ENCODE data around the gene DDR1.
"Not testable (repeated sequence)": the region's sequence is repeated elsewhere in the genome, so short reads cannot be mapped to it uniquely, and the experiment has no call there.

DDR1 gene

DNA sequence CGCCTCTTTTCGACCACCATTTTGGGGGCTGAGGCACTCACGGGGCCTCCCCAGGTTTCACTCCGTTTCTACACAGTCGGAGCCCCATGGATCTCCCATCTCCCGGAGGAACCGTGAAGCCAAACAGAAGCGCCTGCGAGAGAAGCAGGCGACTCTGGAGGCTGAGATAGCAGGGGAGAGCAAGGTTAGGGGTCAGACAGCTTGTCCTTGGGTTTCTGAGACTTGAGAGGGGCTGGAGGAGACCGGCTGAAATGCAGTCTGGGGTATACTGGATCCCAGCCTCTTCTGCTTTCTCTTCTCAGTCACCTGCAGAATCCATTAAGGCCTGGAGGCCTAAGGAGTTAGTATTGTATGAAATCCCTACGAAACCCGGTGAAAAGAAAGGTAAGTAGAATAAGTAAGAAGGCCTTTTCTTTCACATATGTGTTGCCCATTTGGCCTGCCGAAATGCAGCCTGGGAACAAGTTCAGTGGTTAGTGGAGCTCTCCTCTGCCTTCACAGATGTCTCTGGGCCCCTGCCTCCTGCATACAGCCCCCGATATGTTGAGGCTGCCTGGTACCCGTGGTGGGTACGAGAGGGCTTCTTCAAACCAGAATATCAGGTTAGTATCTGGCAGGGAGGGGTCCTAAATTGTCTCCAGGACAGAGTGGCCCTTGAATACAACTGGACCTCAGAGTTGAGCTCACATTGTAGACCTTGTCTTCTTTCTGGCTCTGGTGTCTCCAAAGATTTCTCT lies 30.7 kb downstream of the DDR1 start:
- DNase-seq = peak in 13 of 56 donors; percentile 10 to 58 (median 33)

DNA sequence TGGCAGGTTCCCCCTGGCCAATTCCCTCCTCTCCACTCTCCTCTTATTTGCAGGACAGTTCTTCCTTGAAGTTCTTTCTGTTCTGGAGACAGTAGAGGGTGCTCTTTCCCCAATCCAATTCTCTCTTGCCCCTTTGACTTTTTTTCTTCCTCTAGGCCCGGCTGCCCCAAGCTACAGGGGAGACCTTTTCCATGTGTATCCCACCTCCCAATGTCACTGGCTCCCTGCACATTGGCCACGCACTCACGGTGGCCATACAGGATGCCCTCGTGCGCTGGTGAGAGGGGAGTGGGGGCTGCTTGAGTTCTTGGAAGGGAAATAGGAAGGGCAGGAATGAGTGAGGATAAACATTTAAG lies 31.2 kb downstream of the DDR1 start:
- peak in 34 of 56 donors; percentile 3 to 59 (median 26) for DNase-seq

DNA sequence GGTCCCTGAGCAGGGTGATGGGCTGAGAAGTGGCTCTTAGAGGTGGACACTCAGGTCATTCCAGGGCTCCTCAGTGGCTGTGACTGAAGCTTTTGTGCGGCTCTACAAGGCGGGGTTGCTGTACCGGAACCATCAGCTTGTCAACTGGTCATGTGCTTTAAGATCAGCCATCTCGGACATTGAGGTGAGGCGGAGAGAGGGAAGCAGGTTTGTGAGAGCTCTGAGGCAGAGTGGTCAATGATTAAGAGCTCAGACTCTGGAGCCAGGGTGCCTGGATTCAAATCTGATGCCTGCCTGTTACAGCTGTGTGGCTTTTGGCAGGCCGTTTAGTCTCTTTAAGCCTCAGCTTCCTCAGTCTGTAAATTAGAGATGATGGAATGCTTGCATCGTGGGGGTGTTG lies 32.7 kb downstream of the DDR1 start:
- no peak for DNase-seq

DNA sequence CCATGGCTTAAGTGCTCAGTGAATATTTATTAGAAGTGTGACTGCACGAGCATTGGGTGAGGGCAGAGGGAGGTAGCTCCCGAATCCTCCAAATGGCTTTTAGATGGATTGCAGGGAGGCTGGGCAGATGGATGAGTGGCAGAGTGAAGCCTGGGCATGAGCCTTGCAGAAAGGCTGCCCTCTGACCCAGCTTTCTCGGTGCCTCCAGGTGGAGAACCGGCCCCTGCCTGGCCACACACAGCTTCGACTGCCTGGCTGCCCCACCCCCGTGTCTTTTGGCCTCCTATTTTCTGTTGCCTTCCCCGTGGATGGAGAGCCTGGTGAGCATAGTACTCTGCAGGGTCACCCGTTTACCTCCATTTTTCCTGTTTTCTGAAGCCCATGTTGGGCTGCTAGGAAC lies 33.2 kb downstream of the DDR1 start:
- no peak for DNase-seq

DNA sequence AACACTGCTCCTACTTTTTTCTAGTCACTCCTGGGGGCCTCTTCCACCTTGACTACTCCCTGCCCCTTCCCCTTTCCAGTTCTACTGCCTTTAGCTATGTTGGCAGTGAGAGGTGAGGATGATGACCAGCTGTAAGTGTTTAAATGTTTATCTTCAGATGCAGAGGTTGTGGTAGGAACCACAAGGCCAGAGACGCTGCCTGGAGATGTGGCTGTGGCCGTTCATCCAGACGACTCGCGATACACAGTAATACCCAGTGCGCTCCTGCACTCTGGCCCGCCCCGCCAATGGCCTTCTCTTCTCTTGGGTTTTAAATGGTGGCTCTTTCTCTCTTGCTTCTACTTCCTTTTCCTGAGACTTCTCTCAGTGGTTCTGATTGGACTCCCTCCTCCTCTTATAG lies 34.4 kb downstream of the DDR1 start:
- no peak for DNase-seq

DNA sequence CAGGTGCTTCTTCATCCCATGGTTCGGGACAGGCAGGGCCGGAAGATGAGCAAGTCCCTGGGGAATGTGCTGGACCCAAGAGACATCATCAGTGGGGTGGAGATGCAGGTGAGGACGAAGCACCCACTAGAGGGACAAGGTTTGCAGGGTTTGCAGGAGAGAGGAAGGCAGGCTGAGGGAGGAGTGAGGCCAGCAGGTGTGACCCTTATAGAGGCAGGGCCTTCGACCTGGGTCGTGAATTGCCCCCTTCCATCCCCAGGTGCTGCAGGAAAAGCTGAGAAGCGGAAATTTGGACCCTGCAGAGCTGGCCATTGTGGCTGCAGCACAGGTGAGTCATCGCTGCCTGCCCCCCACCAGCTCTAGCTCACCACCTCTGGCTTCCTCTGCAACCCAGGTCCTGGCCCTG lies 38.1 kb downstream of the DDR1 start:
- no peak for DNase-seq

DNA sequence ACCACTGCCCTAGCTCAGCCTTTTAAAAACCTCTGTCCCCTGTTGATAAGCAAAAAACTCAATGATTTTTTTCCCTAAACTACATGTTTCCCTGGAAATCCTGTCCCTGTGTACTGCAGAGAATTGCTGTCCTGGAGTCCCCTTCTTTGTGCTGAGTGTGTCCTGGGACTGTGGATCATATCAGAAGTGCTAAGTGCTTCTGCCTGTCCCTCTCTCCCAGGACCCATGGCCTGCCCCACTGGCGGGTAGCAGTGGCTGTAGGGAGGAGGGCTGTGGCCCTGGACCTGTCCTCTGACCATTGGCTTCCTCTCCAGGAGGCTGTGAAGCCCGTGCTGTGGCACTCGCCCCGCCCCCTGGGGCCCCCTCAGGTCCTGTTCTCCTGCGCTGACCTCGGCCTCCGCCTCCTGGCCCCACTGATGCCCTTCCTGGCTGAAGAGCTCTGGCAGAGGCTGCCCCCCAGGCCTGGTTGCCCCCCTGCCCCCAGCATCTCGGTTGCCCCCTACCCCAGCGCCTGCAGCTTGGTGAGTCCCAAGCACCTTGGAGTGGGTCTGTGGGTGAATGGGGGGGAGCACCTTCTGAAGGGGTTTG lies 39.8 kb downstream of the DDR1 start:
- not testable (repeated sequence) for DNase-seq

DNA sequence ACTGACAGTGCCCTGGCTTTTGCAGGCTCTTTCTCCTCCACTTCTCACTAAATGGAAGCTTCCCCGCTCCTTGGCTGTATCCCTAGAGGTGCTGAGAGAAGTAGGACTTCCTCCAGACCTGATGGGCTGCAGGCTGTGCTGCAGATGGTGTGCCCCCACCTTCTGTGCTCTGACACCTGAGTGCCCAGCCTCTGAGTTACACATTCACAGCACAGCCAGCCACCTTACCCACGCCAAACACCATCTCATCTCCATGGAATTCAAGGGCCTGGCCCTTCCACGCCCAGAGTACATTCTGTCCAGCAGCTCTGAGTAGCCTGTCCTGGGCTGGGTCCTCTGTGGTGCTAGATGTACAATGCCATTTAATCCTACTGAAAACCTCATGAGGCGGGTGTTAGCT lies 42.3 kb downstream of the DDR1 start:
- DNase-seq = no peak

DNA sequence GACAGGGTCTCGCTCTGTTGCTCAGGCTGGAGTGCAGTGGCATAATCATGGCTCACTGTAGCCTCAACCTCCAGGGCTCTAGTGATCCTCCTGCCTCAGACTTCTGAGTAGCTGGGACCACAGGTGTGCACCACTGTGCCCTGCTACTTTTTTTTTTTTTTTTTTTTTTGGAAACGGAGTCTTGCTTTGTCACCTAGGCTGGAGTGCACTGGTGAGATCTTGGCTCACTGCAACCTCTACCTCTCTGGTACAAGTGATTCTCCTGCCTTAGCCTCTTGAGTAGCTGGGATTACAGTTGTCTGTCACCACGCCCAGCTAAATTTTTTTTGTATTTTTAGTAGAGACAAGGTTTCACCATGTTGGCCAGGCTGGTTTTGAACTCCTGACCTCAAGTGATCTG lies 42.8 kb downstream of the DDR1 start:
- DNase-seq = not testable (repeated sequence)

DNA sequence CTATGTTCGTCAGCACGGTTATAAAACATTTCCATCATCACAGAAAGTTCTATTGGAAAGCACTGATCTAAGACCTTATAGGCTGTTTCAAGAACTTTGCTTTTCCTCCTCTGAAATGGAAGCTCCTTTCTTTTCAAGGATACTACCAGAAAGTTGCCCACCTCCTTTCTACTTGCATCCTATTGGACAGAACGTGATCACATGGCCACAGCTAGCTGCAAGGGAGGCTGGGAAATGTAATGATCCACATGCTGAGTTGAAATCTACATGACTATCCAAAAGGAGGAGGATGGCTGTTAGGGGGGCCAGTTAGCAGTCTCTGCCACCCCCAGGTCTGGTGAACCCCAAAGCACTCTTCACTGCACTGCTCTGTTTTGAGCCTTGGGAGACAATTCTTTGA lies 44.4 kb downstream of the DDR1 start:
- DNase-seq = no peak

DNA sequence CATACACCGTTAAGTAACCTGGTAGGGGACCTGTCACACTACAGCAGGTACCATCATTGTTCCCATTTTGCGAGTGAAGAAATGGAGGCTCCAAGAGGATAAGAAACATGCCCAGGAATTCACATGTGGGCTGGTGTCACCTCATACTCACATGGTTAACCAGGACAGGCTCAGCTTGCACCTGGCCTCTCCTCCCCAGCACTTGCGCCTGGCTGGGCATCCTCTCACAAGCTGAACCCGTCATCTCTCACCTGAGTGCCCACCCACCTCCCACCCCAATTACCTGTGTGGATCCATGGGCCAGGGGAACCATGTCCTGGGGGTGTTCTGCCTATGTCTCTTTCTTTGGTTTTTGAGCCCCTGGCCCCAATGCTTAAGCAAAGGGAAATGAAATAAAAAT lies 46.2 kb downstream of the DDR1 start:
- DNase-seq = no peak

DNA sequence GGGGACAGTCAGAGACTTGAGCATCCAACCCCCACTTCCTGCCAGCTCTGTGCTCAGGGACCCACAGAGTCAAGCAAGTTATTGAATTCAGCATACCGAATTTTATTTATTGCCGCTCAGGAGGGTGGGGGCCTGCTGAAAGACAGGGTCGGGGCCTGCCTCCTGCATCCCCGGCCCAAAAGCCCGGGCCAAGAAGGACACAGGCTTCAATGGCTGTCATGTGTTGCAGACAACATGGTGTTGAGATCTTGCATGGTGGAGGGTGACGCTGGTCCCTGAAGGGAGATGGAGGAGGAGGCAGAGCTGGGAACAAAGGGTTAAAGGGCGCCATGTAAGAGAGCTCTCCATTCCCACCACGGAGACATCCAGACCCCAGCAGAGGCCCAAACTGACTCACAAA lies 47.0 kb downstream of the DDR1 start:
- no peak for DNase-seq

DNA sequence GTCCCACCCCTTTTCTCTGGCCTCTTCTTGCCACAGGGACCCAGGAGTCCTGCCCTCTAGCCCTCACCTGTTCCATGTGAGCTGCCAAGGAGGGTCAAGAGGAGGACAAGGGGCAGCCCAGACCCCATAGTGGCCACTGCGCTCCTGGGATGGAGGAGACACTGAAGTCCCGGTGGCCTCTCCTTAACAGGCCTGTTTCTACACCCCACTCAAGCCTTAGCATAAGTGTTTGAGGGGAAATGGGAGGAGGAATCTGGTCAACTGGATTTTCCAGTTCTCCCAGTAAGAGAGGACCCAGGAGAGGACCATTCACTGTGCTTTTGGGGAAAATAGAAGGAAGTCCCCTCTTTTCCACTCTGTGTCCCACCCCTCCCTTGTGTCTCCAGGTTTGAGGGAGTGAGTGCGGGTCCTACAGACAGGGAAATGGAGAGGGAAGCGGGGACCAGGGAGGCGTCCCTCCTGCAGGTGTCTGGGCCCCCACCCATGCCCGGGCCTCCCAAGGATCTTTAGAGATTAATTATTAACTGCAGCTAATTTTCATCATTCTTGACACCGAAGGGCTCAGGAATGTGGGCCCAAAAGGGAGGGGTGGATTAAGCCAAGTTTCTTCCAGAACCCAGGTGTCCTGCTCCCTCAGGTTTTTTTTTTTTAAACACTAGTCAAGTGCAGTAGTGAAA lies 47.8 kb downstream of the DDR1 start, which contains the start of gene SFTA2:
Gene SFTA2, minus strand, starts transcription at position 202 of the 677 bp plus-strand sequence. Its CDS starts 74 bp downstream, at position 128.
- no peak for DNase-seq

DNA sequence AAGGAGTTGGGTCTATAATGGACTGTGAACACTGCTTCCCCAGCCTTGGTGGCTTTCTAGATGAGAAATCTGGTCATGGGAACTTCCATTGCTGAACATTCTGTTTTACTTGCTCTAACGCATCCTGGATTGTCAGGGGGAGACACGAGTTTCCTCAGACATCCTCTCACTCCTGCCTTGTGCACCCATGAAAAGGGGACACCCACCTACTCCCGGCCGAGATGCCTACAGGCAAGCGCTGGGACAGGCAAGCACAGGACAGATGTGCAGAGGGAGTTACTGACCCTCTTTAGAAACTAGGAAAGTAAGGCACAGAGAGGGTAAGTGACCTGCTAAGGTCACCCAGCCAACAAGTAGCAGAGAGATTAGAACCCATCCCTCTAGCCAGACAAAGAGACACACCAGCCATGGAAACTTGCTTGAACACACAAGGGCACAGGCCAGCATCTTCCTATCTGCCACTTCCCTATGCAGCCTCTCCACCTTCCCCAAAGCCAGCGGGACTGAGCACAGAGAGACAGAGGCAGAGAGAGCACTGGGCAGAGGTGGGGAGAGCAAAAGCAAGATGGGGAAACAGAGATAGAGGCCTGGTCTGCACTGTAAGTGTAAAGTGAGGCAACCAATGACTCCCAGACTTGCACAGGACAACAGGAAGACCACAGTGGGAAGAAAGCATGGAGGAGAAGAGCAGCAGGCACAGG lies 48.5 kb downstream of the DDR1 start:
- no peak for DNase-seq

DNA sequence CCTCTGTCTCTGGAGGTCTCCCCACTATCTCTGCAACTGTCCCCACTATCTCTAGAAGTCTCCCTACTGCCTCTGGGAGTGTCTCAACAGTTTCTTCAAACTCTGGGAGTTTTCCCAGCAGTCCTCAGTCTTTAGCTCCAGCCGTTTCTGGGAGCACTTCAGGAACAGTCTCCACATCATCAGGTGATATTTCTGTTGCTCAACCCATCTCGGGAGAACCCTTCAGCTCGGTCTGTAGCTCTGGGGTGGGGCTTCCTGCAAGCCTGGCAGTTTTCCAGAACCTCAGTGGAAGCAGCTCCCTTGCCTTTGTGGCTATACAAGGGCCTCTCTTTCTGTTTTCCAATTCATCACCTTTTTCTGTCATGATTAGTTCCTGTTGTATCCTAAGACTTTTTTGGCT lies 50.7 kb downstream of the DDR1 start:
- no peak for DNase-seq

DNA sequence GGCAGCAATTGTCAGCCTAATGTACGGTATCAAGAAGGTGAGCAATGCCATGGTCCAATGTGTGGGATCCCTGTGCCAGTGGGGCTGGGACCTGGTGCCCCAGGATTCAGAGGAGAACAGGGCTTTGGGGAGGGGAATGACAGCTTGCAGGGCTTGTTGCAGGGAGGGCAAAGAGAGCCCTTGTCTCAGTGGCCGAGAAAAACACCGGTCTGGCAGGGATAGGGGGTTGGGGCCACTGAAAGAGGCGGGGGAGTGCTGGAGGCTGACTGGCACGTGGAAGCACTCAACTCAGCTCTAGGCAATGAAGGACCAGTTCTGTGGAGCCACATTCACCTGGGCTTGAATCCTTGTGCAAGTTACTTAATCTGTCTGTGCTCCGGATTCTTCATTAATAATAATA lies 52.9 kb downstream of the DDR1 start:
- no peak for DNase-seq

DNA sequence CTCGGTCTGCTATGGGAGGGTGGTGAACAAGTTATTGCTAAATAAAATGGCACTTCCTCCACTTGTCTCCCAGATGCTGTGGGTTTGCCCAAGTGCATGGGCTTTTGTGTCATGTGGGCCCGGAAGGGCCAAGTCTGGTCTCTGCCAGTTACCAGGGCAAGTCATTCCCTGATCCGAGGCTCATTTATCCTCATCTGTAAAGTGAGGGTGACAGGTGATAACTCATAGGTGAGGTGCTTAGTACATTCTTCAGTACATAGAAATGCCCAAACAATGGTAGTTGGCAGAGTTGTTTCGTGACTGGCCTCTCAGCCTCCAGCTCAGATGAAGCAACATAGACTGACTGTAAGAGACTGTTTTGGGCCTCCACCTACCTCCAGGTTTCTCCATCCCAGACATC lies 54.4 kb downstream of the DDR1 start:
- DNase-seq = peak in 1 of 56 donors; percentile 11

DNA sequence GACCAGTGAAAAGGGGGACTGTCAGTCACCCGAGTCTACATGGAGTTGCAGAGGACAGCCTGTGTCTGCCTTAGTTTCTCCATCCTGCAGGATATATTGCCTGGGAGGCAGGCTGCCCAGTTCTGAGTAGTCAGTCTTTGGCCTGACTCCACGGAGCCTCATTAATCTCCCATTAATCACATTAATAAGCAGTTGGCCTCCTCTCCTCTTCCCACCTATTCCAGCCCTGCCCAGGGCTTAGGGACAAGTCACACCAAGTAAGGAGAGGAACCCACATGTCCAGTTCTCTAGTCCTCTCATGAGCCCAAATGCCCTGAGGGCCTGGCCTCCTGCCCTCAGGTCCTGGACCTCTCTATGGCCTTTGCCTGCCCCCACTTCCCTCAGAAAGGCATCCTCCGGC lies 55.2 kb downstream of the DDR1 start:
- no peak for DNase-seq

DNA sequence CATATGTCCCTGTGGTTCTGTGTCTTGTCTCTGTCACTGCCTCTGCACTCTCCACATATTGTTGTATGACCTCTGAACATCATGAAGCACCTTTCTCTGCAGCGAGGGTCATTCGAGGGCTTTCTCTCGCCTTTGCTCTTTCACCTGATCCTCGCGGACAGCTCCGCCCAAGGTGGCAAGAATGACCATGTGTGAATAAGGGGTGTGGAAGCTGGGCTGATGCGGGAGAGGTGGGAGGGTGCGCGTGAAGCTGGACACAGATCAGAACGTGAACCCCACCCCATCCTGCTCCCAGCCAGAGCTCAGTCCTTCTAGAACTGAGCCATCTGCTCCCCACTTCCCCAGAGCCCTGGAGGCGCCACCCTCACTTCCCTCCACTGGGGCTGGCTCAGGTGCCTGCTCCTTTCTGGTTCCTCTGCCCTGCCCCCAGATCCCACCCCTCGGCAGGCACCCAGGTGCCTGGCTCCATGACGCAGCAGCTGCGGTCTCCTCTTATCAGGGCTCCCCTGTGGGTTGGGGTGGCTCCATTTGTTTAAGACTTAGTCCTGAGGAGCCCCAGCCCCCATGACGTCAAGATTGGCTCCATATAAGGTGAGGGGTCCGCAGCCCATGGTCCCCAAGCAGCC lies 56.2 kb downstream of the DDR1 start, which contains the start of gene MUCL3:
Gene MUCL3, plus strand, starts transcription at position 613 of the 626 bp plus-strand sequence. CDS start 27 bp downstream, outside the sequence.
- DNase-seq = no peak

DNA sequence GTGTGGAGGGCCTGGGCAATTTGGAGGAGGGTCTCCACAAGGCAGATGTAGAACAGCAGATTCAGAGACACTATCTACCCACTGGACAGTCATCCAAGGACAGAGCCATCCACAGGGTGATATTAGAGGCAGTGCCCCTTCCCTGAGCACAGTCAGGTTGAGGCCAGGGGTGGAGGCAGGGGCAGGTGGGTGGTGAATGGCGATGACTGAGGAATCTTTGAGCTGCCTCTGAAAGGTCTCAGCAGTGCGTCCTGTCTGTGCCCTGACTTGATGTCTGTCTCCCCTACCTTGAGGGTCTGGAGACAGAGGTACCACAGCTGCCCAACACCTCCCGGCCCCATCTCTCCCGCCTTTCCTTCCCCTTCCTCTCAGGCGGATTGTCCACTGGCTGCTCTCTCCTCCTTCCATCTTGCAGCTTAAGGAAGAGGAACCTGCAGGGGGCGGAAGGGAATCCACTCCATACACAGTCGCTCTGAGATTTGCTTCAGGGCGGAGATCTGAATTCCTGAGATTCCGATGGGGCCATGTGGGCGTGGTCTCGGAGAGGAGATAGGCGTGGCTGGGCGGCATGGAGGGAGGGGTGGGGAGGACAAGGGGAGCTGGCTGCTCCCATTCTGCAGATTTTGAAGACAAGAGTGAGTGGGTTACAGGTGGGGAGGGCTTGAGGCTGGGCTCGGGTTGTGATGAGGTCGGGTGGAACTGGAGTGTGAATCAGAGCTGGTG lies 58.2 kb downstream of the DDR1 start:
- peak in 1 of 56 donors; percentile 5 for DNase-seq

DNA sequence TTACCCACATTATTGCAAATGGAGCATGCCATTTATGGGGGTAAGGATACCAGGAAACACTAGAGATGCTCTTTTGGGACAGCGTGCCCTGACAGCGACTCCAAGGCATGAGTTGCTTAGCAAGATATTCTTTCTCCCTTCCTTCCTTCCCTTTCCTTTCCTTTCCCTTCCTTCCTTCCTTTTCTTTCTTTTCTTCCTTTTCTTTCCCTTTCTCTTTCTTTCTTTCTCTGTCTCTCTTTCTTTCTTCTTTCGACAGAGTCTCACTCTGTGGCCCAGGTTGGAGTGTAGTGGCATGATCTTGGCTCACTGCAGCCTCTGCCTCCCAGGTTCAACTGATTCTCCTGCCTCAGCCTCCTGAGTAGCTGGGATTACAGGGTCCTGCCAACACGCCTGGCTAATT lies 59.7 kb downstream of the DDR1 start:
- no peak for DNase-seq
